Ovary (tissue), 3 donors: ENCODE results near the gene DOCK2.

Source experiments
- CTCF ChIP-seq, 3 donors: fragments of 450-650 bp in 2 of 3; fragments of 200-600 bp in 1 of 3; IDR thresholded peaks; one replicate each; pipeline versions ENCODE4 v1.5.1 to v1.8.0; 2016 to 2022; ENCODE audit warnings: antibody characterized with exemption in 3 of 3, mild to moderate bottlenecking in 1 of 3
- POLR2A ChIP-seq: fragments of 450-650 bp; IDR thresholded peaks from one replicate; pipeline ENCODE4 v1.6.1; 2017; ENCODE audit warnings: antibody characterized with exemption, mild to moderate bottlenecking, moderate library complexity
- donor health status: DM: no; HTN: no; CAD: no.

GRCh38 chr5:169705322-169705721 is 68.2 kb downstream of the DOCK2 start:
- TF ChIP-seq POLR2A (no peak), CTCF (IDR thresholded peaks at IDR 0.05) (no peak)
